Spleen (tissue), 7 donors: ENCODE results near the gene TNFSF13.

Source experiments
- POLR2A ChIP-seq, 3 donors: fragments of 450-650 bp; IDR thresholded peaks; one replicate each; pipeline ENCODE4 v1.5.1; 2017; ENCODE audit warnings: antibody characterized with exemption in 3 of 3, mild to moderate bottlenecking in 1 of 3
- TF ChIP-seq, protein P1 (sequence below), 11 experiments: fragments of 200-600 bp in 7 of 11; fragments of 450-650 bp in 4 of 11; sonication (generic) in 4 of 11; IDR thresholded peaks in 8 of 11; conservative IDR thresholded peaks in 3 of 11; 1 replicate in 7 of 11; 2 replicates in 4 of 11; pipeline versions ENCODE4 v1.4.0 to v1.8.0; 2016 to 2021; ENCODE audit warnings: antibody characterized with exemption in 11 of 11, inconsistent platforms in 4 of 11, mild to moderate bottlenecking in 1 of 11
- donor health status: DM: no; HTN: no; CAD: no; lungs with moderate emphysema.
- donor health status: DM: no; HTN: no; CAD: no.
- donor health status: DM: no; HTN: no; CAD: no.

GRCh38 chr17:7508846-7509245 is 49.7 kb upstream of the TNFSF13 start:
- TF ChIP-seq, protein P1, sequence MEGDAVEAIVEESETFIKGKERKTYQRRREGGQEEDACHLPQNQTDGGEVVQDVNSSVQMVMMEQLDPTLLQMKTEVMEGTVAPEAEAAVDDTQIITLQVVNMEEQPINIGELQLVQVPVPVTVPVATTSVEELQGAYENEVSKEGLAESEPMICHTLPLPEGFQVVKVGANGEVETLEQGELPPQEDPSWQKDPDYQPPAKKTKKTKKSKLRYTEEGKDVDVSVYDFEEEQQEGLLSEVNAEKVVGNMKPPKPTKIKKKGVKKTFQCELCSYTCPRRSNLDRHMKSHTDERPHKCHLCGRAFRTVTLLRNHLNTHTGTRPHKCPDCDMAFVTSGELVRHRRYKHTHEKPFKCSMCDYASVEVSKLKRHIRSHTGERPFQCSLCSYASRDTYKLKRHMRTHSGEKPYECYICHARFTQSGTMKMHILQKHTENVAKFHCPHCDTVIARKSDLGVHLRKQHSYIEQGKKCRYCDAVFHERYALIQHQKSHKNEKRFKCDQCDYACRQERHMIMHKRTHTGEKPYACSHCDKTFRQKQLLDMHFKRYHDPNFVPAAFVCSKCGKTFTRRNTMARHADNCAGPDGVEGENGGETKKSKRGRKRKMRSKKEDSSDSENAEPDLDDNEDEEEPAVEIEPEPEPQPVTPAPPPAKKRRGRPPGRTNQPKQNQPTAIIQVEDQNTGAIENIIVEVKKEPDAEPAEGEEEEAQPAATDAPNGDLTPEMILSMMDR (IDR thresholded peaks at IDR 0.05 in 8 of 11, conservative IDR thresholded peaks at IDR 0.05 in 3 of 11), result no peak
- TF ChIP-seq POLR2A (IDR thresholded peaks at IDR 0.05), result no peak
